ENCODE measurements around the gene COQ10A.

DNA sequence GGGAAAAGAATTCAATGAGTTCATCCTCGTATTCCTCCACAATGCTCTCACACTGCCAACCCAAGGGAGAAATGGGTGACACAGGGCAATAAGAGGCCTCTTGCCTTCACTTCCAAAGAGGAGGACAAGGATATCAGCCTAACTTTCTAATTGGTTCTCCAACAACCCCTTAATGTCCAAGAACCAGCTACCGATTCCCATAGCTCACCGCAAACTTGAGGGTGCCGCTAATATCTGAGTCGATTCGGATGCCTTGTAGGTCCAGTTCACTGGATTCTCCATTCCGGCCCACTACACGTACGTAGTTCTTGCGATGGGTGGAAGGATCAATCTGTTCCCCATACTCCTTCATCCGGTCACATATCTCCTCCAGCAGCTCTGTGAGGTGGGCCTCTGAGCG lies 44.3 kb downstream of the COQ10A start:
- TF ChIP-seq, protein P1, sequence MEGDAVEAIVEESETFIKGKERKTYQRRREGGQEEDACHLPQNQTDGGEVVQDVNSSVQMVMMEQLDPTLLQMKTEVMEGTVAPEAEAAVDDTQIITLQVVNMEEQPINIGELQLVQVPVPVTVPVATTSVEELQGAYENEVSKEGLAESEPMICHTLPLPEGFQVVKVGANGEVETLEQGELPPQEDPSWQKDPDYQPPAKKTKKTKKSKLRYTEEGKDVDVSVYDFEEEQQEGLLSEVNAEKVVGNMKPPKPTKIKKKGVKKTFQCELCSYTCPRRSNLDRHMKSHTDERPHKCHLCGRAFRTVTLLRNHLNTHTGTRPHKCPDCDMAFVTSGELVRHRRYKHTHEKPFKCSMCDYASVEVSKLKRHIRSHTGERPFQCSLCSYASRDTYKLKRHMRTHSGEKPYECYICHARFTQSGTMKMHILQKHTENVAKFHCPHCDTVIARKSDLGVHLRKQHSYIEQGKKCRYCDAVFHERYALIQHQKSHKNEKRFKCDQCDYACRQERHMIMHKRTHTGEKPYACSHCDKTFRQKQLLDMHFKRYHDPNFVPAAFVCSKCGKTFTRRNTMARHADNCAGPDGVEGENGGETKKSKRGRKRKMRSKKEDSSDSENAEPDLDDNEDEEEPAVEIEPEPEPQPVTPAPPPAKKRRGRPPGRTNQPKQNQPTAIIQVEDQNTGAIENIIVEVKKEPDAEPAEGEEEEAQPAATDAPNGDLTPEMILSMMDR (IDR thresholded peaks at IDR 0.05; ENCODE audit: control extremely low read depth in 1 of 3, insufficient read depth in 1 of 3, low read depth in 1 of 3, low read length in 3 of 3), result no peak
- TF ChIP-seq POLR2AphosphoS5 (IDR thresholded peaks at IDR 0.05; ENCODE audit: low read depth, low read length) (no peak; the same call in 1 of the 2 replicates), YY1 (IDR thresholded peaks at IDR 0.05; ENCODE audit: low read depth, low read length) (no peak), KDM1A (IDR thresholded peaks at IDR 0.05; ENCODE audit: borderline replicate concordance, low read length) (no peak)
